Fibroblast of skin of scalp (primary cell): ENCODE results near the gene DPM1.

Experiments
- DNase-seq: peaks from one replicate; pipeline ENCODE4 v3.0.0-alpha.2; 2013

DPM1 gene

DNA sequence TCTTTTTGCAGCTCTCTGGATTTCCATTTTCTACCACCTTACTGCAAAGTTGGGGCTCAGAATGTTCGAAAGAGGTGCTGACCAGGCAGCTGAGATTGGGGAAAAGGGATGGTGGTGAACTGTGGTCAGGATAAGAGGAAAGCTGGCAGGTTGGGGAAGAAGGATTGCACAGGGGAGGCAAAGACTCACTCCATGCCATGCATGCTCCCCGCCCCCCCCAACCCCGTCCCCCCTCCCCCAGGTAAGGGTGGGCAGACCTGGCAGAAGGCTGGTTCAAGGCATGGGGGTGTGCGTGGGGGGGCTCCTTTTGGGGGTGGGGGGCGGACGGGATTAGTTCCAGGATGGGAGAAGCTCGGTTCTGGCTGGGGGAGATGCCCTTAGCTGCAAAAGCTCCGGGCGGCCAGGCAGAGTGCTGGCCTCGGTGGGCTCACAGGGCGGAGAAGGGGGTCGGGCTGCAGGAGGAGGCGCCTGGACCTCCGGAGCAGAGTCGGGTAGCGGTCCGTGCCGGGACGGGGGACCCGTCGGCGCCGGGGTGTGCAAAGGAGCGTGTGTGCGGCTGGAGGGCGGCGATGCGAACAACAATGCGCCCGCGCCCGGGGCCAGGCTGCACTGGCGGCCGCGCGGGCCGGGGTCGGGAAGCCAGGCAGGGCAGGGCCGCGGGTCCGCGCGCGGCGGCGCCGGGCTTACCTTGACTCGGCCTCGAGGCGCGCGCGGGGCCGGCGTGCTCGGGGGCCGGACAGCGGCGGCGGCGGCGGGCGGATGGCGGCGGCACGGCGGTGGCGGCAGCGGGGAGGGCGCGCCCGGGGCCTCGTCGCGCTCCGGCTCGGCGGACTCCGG, 28.0 kb downstream of the DPM1 start:
- DNase-seq, result no peak

DNA sequence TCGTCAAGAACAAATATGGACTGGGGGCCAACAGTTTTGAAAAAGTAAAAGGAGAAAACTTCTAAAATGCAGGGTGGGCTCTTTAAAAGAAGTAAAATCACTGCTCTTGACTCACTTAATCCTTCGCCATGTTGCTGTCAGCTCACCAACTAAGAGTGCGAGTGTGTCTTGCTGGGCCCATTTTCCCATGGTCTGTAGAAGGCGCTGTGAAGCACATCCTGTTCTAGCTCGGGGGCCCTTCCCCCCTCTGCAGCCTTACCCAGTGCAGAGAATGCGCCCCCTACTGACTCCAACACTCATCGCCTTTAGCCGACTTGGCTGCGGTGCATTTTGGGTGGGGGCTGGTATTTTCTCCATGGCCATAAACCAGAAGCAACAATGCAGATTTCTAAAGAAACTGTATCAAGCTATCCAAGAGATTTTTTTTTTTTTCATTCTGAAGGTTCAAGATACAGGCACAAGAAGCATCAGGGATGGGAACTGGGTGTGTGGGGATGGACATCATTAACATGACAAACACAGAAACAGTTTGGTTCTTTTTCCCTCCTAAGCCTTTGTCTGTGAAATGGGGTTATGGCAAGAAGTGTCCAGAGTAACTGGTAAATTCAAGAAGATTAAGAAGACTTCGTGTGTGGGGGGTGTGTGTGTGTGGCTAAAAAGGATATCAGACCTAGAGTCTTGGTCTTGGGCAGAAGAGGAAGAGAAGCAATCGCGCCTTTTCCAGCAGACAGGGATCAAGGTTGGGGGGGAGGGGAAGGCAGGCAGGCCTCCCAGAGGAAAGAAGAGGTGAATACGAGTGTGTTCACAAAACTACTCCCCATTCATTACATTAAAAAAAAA, 28.8 kb downstream of the DPM1 start:
- DNase-seq, result peak; percentile 96

DNA sequence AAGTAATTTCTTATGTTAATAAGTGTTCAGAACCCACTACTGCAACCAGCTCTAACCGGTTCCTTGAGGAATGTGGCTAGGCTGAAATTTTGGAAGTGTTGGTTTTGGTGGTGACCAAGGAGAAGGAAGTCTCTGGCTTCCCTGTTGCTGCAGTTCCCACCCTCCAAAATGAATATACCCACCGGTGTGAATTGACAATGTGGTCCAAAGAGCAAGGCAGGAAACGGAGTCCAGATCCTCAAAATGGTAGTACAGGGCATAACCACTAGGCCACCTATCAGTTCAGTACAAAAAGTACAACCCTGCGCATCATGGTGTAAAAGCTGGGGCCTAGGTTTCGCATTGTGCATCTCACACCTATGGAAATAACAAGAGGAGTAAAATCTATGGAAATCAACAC, 29.9 kb downstream of the DPM1 start:
- no peak for DNase-seq

DNA sequence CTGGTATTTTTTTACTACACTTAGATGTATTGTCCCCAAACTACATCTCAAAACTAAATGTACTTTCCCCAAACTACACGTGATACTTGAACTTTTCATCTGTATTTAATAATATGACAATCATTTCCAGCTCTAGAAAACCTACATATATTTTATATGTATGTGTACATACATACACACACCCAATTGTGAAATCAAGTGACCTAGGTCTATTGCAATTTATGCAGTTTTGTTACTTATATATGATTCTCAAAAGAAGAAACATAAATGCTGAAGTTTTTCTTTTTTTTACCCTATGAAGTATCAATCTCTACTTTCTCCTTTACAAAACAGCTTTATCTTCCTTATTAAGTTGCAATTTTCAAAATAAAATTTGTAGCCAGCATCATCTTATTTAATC, 31.8 kb downstream of the DPM1 start:
- DNase-seq, result no peak

DNA sequence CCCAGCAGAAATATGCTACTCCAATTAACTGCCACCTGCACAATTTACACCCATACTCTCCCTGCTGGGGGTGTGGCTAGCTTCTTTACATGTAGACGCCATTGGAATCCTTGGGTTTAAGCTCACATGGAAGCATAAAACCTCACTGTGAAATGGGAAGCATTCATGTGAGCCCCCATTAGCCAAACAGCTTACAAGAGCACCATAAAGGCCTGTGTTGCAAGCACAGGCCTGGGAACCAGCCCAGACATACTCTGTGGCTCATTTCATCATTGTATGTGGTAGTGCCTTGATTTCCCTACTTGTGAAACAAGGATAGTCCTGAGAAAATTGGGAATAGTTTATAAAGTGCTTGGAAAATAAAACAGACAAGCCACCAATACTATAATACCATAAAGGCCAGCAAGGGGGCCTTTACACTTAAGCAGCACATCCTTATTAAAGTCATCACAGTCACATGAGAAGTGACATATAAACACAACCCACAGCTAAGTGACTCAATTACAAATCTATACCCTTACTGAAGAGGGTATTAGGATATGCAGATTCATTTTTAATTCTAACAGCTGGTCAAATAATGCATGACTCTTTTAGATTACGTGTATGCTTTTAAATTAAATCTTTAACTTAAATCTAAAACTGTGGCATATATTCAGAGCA, 33.9 kb downstream of the DPM1 start:
- no peak for DNase-seq

DNA sequence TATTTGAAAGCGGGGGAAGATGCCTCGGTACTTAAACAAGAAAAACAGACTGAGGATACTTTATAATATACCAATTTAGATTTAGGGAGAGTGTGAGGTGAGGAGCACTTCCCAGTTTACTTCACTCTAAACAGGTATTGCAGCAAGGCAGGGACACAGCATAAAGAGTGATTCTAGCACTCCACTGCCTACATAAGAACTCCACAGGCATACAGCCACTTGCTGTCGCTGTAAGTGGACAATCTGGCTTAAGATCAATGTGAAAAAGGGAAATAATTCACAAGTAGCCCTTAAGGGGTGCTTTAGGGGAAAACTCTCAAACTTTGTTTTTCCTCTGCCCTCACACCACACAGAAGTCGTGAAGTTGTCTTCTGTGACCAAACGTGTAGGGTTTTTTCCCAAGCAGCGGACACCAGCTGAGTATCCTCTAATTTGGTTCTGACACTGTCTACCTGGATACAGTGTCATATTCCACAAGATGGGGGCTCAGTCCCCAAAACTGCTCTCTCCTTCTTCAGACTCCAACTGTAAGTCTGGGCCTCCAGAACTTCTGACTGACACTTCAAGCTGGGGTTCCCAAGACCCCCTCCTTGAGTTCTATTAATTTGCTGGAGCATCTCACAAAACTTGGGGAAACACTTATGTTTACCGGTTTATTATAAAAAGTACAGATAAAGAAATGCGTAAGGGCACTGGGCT, 36.4 kb downstream of the DPM1 start:
- no peak for DNase-seq

DNA sequence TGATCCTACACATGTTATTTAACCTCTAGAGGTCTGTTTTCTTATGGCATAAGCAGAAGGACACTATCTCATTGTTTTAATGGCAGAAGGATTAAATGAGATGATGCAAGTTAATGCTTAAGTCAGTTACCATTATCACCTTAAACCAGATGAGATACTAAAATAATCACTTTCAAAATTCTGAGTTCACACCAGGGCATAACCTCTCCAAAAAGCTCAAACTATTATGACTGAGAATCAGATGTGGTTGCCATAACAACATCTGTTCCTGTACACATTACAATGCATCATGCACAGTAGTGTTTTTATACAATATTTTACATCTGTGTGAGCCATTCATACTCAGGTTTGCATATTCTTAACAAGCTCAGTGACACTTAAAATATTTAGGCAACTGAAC, 37.3 kb downstream of the DPM1 start:
- DNase-seq, result no peak

DNA sequence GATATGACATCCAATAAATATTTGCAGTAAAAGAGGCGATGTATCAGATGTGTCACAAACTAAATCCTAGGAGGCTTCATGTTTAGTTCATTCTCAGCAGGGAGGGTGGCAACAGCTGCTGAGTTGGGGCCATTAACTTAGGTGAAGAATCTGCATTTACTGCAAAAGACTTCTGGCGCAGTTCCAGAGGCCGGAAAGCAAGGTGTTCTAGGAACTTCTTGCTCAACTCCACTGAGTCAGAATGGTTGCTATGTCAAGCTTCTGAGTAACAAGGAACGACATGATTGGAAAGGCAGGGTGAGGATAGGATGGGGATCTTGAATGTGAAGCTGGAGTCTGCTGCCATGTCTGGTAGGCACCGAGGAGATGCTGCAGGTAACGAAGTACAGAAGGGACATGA, 38.8 kb downstream of the DPM1 start:
- DNase-seq, result no peak

DNA sequence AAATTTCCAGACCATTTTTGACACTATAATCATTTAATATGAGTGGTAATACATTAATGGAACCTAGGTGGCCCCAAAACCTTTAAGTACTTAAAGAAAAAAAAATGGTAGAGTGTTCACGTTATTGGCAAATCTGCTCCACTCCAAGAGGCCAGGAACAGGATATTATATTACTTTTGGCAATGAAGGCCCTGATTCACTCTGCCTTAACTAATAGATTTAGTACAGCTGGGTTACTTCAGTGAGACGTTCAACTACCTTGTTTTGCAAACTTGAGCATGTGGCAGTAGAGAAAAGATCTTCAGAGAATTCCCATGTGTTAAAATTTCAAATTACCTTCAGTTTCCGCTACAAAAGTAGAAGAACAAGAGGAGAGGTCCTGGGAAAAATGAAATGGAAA, 39.9 kb downstream of the DPM1 start:
- DNase-seq, result no peak

DNA sequence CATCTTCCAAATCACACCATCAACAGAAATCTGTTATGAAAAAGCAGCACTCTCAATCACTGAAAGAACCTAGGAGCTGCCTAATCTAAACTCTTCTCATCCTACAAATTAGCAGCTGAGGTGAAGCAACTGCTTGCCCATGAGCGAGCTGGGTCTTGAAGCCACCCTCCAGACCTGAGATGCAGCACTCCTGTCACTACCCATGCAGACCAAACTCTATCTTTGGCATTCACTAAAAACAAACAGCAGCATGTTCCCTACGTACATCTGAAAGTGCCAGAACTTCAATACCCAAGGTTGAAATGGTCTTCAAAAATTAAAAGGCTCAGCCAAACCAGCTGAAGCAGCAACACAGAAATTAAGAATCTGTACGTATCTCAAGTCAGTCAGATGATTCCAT, 41.4 kb downstream of the DPM1 start:
- no peak for DNase-seq

DNA sequence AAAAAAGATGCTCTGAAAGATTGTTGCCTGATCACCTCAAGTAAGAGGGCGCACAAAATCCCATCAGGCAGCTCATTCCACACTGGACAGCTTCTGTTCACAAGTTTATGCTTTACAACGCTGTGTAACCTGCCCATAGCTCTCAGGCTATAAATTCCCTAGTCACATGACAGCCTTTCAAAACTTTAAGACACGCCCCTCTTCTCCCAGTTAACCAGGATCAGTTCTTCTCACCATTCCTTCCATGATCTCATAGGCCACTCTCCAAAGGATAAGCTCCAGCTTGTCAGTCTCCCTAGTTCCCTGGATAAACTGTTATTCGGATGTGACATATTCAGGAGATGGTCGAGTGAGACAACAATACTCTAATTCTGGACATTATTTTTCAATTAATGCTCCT, 42.1 kb downstream of the DPM1 start:
- peak; percentile 45 for DNase-seq

DNA sequence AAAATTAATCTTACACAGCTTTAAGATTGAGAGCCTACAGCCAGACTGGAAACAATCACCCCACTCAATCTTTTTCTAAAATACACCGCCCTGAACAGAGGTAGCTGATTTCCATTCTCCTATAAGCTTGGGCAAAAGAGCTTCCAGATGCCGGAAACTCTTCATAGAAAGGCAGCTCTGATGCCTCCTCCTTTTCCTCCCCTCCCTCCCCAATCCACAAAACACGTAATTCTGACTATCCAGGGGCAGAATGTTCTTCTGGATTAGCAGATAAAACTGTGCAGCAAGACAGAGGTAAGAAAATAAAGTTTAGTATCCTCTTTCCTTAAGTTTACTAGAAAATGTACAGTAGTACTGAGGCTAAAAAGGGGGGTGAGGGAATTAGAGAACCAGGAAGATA, 42.9 kb downstream of the DPM1 start:
- peak; percentile 38 for DNase-seq

DNA sequence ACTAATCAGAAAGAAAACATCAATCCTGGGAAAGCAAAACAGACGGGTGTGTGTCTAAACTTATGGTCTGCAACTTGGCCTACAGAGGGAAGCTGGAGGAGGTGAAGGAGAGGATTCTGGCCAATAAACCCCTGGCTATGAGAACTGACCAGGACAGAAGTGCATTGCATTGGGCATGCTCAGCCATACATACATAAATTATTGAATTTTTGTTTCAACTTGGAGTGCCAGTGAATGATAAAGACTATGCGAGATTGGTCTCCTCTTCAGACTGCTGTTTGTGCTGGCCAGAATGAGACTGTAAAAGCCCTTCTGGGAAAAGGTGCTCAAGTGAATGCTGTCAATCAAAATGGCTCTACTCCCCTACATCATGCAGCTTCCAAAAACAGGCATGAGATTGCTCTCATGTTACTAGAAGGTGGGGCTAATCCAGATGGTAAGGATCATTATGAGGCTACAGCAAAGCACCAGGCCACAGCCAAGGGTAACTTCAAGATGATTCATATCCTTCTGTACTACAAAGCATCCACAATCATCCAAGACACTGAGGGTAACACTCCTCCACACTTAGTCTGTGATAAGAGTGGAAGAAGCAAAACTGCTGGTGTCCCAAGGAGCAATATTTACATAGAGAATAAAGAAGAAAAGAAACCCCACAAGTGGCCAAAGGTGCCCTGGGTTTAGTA, 44.5 kb downstream of the DPM1 start:
- DNase-seq, result peak; percentile 71

DNA sequence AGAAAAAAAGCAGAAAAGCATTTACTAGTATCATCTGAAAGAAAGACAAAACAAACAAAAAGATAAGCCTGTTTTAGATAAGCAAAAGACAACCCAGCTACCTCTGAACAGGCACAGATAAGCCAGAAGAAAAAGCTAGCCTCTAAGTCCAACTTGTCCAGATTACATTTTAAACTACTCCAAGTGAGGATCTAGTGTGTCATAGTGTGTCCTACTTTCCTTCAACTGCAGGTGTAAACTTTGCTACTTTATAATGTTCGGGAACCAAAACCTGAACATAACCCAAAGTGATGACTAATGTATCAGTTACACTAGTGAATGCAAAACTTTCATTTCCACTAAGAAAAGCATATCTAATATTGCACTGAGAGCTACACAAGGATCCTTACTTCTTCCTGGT, 46.6 kb downstream of the DPM1 start:
- no peak for DNase-seq

DNA sequence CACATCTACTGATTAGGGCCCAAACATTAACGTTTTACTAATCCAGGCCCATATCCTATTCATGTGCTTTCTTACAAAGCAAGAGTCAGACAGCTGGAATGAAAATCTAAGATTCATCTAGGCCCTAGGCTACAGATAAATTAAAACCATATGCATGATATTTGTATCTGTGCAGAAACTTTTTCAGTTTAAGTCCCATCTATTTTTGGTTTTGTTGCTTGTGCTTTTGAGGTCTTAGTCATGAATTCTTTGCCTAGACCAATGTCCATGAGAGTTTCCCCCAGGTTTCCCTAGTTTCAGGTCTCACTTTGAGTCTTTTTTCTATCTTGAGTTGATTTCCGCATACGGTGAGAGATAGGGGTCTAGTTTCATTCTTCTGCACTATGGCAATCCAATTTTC, 47.3 kb downstream of the DPM1 start:
- DNase-seq, result peak; percentile 90

DNA sequence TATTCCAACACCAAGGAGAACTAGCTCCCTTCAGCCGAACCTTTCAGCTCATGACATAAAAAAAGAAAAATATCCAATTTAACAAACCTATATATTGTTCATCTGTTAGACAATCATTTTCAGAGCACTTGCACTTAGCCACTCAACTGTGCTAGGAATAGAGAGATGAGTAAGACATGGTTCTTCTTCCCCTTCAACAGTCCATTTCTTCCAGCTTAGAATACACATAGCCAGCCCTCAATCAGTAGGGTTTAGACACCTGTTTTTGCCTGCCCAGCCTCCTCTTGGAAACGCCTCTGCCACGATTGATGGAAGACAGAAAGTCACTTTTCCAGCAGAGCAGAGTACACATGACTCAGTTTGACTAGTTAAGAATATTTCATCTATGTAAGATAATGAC, 48.9 kb downstream of the DPM1 start:
- DNase-seq, result no peak

DNA sequence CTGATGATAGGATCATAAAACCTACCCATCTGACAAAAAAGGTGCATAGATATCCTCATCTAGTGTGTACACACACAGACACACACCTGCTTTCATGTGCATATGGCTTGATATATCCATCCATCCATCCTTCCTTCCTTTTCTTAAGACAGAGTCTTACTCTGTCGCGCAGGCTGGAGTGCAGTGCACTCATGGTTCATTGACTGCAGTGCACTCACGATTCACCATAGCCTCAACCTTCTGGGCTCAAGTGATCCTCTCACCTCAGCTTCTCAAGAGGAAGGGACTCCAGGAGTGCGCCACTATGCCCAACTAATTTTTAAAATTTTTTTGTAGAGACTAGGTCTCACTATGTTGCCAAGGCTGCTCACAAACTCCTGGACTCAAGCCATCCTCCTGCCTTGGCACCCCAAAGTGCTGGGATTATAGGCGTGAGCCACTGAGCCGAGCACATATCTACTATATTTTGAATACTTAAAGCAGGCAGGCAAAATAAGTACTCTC, 54.2 kb downstream of the DPM1 start:
- DNase-seq, result no peak

DNA sequence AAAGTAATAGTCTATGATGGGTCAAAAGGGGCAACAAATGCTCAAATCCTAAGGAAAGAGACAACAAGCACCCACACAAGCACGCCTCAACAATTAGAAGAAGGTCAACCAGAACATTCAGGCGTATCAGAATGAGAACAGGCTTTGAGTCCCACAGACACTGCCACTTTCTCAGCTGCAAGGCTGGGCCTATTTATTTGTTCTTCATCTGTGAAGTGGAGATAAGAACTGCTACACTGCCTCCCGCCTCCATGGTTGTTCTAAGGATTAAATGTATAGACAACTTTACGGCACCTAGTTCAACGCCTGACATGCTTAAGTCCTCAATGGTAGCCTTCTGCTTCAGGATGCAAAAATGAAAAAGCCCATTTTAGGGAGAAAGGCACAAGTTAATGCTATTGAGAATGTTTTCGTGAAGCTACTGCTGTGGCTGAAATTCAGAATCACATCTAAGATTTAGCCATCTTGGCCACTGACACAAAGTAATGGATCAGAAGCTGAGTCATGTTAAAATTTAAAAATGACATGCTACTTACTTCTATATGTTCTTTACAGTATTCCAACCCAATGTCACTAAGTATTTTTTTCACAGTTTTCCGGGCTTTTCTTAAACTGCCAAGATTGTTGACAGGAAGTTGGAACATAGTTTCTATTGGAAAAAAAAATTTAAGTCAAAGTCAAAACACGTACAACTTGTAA, 54.8 kb downstream of the DPM1 start:
- DNase-seq, result no peak

DNA sequence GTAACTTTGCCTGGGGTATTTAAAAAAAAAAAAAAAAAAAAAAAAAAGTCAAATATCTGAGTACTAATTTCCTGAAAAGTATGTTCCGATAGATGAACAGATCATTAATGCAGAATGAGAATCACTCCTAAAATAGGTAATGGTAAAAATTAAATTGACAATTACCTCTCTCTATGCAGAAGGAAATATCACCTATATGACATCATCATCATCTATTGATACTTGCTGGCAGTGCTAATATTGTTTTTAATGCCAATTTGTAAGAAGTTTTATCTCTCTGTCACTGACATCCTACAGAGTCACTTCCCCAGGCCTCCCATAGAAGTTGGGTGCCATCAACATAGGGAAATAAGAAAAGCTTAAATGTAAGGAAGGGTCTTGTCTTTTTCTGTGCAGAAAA, 57.0 kb downstream of the DPM1 start:
- DNase-seq, result no peak

DNA sequence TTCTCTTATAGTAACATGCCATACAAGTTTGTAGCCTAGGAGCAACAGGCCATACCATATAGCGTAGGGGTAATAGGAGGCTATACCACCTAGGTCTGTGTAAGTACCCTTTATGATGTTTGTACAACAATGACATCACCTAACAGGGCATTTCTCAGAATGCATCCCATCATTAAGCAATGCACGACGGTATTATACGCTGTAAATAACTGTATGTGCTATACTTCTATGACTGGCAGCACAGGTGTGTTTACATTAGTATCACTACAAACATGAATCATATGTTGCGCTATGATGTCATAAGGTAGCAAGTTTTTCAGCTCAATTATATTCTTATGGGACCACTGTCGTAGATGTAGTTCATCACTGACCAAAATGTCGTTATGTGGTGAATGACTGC, 58.1 kb downstream of the DPM1 start:
- DNase-seq, result no peak

DNA sequence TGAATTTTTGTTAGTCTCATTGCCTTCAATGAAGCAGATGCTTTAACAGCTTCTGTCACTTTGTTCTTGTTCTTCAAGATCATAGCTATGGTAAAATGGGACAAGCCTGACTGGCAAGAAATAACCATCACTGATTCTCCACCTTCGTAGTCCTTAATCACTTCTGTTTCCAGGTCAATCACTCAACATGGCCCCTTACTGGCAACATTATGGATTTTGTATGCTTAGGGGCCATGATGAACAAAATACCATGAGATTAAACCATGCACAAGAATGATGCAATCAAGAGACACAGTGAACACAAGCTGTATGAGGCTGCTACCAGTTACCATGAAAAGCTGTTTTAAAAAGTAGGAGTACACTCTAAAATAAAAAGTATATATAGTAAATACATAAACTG, 59.9 kb downstream of the DPM1 start:
- DNase-seq, result peak; percentile 49
